Upper lobe of left lung (tissue), 4 donors: ENCODE results near the gene LHB.

Experiments
- CTCF ChIP-seq, 6 experiments: fragments of 450-650 bp in 4 of 6; fragments of 200-600 bp in 2 of 6; sonication (generic) in 2 of 6; IDR thresholded peaks; one replicate each; pipeline ENCODE4 v1.5.1; 2016 to 2019; ENCODE audit warnings: antibody characterized with exemption in 6 of 6
- POLR2A ChIP-seq, 4 donors: fragments of 450-650 bp; IDR thresholded peaks; one replicate each; pipeline ENCODE4 v1.5.1; 2016 to 2017; ENCODE audit warnings: antibody characterized with exemption in 4 of 4, mild to moderate bottlenecking in 2 of 4
- POLR2AphosphoS5 ChIP-seq, 2 donors: sonication (generic); formaldehyde crosslinking; IDR thresholded peaks; one replicate each; pipeline ENCODE4 v1.5.1; 2017; ENCODE audit warnings: antibody characterized with exemption in 2 of 2

GRCh38 chr19:48993175-48994034, 23.5 kb downstream of the LHB start, which contains the start of the genes GYS1 and RUVBL2:
- peak; percentile 95 to 100 (median 100) for TF ChIP-seq CTCF (IDR thresholded peaks at IDR 0.05)
- peak; percentile 85 to 97 for TF ChIP-seq POLR2AphosphoS5 (IDR thresholded peaks at IDR 0.05)
- TF ChIP-seq POLR2A (IDR thresholded peaks at IDR 0.05): peak in 3 of 4 donors; percentile 74 to 92 (median 90)
